Measurements from ENCODE around the gene EIF2B4. TPM values are rescaled to one million over a fixed set of nuclear protein-coding genes. Genes with fewer than 3 reads are reported as not detected.

Gene EIF2B4
- total and polyA plus RNA-seq, 2 of the 13 experiments (the other 11 are each of a cell fraction or from before 2014, with no cell fraction given), result 91.5 to 96.4 TPM

DNA sequence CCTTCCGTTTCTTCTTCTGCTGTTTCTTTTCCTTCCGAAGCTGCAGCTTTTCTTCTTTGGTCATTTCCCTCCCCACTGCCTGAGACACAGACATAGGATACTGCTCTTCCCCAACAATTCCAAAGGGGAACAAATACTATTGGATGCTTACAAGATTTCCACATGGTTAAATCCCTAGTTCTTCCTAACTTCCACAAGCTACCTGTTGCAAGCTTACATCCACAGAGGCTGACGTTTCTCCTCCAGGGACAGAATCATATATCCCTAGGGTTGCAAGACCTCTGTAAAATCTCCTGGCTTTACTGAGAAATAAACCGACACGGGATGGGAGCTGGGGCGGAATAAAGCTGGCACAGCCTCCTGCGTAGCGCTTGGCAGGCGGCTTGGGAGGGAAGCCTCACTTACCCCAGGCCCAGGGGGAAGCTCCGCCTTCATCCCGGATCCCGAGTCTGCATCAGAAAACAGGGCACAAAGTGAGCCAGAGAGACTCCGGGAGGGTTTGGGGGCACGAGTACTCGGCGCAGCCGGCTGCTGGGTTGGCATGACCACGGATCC lies 590 bp downstream of the EIF2B4 start (continued):
- TF ChIP-seq ZNF281 (CRISPR knock-in tag; IDR thresholded peaks at IDR 0.05; ENCODE audit: borderline replicate concordance), result no peak
- TF ChIP-seq ZFAT (CRISPR knock-in tag; conservative IDR thresholded peaks at IDR 0.05), result 0 out of 2 replicates have a peak, but pooled peaks have one; percentile 4
- TF ChIP-seq, protein P1, sequence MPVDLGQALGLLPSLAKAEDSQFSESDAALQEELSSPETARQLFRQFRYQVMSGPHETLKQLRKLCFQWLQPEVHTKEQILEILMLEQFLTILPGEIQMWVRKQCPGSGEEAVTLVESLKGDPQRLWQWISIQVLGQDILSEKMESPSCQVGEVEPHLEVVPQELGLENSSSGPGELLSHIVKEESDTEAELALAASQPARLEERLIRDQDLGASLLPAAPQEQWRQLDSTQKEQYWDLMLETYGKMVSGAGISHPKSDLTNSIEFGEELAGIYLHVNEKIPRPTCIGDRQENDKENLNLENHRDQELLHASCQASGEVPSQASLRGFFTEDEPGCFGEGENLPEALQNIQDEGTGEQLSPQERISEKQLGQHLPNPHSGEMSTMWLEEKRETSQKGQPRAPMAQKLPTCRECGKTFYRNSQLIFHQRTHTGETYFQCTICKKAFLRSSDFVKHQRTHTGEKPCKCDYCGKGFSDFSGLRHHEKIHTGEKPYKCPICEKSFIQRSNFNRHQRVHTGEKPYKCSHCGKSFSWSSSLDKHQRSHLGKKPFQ (CRISPR knock-in tag; IDR thresholded peaks at IDR 0.05; ENCODE audit: insufficient replicate concordance), result peak; percentile 86
- TF ChIP-seq, protein P2, sequence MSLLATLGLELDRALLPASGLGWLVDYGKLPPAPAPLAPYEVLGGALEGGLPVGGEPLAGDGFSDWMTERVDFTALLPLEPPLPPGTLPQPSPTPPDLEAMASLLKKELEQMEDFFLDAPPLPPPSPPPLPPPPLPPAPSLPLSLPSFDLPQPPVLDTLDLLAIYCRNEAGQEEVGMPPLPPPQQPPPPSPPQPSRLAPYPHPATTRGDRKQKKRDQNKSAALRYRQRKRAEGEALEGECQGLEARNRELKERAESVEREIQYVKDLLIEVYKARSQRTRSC (CRISPR knock-in tag; IDR thresholded peaks at IDR 0.05; ENCODE audit: low read depth), result peak; percentile 31; the same call in 1 of the 2 replicates
- peak; percentile 80 for TF ChIP-seq PTBP1 (IDR thresholded peaks at IDR 0.05; ENCODE audit: low read depth, low read length, poor library complexity, severe bottlenecking)
- TF ChIP-seq ELF1 (CRISPR knock-in tag; IDR thresholded peaks at IDR 0.05), result no peak
- TF ChIP-seq PPARG (CRISPR knock-in tag; conservative IDR thresholded peaks at IDR 0.05), result no peak
- TF ChIP-seq CSRNP2 (CRISPR knock-in tag; conservative IDR thresholded peaks at IDR 0.05; ENCODE audit: low read depth), result no peak
- TF ChIP-seq ZSCAN30 (CRISPR knock-in tag; IDR thresholded peaks at IDR 0.05), result no peak
- TF ChIP-seq ZNF878 (CRISPR knock-in tag; IDR thresholded peaks at IDR 0.05), result peak; percentile 17; the same call in 1 of the 2 replicates
- TF ChIP-seq, protein P3, sequence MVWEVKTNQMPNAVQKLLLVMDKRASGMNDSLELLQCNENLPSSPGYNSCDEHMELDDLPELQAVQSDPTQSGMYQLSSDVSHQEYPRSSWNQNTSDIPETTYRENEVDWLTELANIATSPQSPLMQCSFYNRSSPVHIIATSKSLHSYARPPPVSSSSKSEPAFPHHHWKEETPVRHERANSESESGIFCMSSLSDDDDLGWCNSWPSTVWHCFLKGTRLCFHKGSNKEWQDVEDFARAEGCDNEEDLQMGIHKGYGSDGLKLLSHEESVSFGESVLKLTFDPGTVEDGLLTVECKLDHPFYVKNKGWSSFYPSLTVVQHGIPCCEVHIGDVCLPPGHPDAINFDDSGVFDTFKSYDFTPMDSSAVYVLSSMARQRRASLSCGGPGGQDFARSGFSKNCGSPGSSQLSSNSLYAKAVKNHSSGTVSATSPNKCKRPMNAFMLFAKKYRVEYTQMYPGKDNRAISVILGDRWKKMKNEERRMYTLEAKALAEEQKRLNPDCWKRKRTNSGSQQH (CRISPR knock-in tag; IDR thresholded peaks at IDR 0.05; ENCODE audit: low read depth), result no peak
- TF ChIP-seq MTF1 (CRISPR knock-in tag; IDR thresholded peaks at IDR 0.05), result peak; percentile 56
- TF ChIP-seq ZNF546 (CRISPR knock-in tag; conservative IDR thresholded peaks at IDR 0.05), result 0 out of 2 replicates have a peak, but pooled peaks have one; percentile 18
- TF ChIP-seq GRHL1 (CRISPR knock-in tag; conservative IDR thresholded peaks at IDR 0.05), result no peak
- TF ChIP-seq ZFX (CRISPR knock-in tag; IDR thresholded peaks at IDR 0.05; ENCODE audit: low read depth), result no peak
